Stomach (tissue), 4 donors: Measurements from ENCODE around the gene COX19.

Experiments used
- CTCF ChIP-seq, 7 experiments: fragments of 450-650 bp in 4 of 7; fragments of 200-600 bp in 3 of 7; sonication (generic) in 3 of 7; IDR thresholded peaks; one replicate each; pipeline ENCODE4 v1.5.1; 2016 to 2019; ENCODE audit warnings: antibody characterized with exemption in 7 of 7, control low read depth in 2 of 7, mild to moderate bottlenecking in 1 of 7
- POLR2AphosphoS5 ChIP-seq, 3 donors: sonication (generic); formaldehyde crosslinking; IDR thresholded peaks; one replicate each; pipeline ENCODE4 v1.6.1; 2016; ENCODE audit warnings: antibody characterized with exemption in 3 of 3

- TF ChIP-seq POLR2AphosphoS5 (IDR thresholded peaks at IDR 0.05) (no peak), CTCF (IDR thresholded peaks at IDR 0.05) (no peak)
Observed at GRCh38 chr7:956031-956430, 19.3 kb downstream of the COX19 start.
